HTR-8/SVneo (cell line): ENCODE data around the gene TSFM.

ENCODE experiments used
- DNase-seq: peaks from one replicate; pipeline ENCODE4 v3.0.0; 2011; ENCODE audit warnings: low spot score, mixed read lengths; ENCODE audit not compliant: insufficient read length
- FAIRE-seq: peaks from 2 replicates; lab custom pipeline; 2011; peaks lifted over from hg19 to GRCh38; lab: Jason Lieb, UNC

The TSFM gene

GRCh38 chr12:57775563-57776246, 6.9 kb upstream of the TSFM start:
- DNase-seq (no peak), FAIRE-seq (no peak)

GRCh38 chr12:57776247-57776587, 6.4 kb upstream of the TSFM start:
- DNase-seq (no peak), FAIRE-seq (no peak)

GRCh38 chr12:57777367-57777766, 5.2 kb upstream of the TSFM start:
- DNase-seq, result no peak
- FAIRE-seq, result no peak

- DNase-seq, result no peak
- FAIRE-seq, result no peak
Measured at GRCh38 chr12:57777911-57778310, 4.7 kb upstream of the TSFM start.

GRCh38 chr12:57779736-57780135, 2.9 kb upstream of the TSFM start:
- DNase-seq (no peak), FAIRE-seq (no peak)

- no peak for FAIRE-seq
Measured at GRCh38 chr12:57780284-57780897, 2.2 kb upstream of the TSFM start.

GRCh38 chr12:57781244-57781643, 1.3 kb upstream of the TSFM start:
- FAIRE-seq (no peak), DNase-seq (no peak)

More at GRCh38 chr12:57780284-57780897, 2.2 kb upstream of the TSFM start:
- no peak for DNase-seq

- FAIRE-seq, result no peak
Measured at GRCh38 chr12:57781801-57782200, 786 bp upstream of the TSFM start.

GRCh38 chr12:57782243-57782607, 362 bp upstream of the TSFM start:
- no peak for FAIRE-seq
- no peak for DNase-seq

More at GRCh38 chr12:57781801-57782200, 786 bp upstream of the TSFM start:
- no peak for DNase-seq

GRCh38 chr12:57783466-57783801, 847 bp downstream of the TSFM start:
- DNase-seq (no peak), FAIRE-seq (no peak)

GRCh38 chr12:57783861-57784260, 1.3 kb downstream of the TSFM start:
- no peak for FAIRE-seq
- DNase-seq, result no peak

GRCh38 chr12:57793920-57794319, 11.3 kb downstream of the TSFM start:
- no peak for FAIRE-seq
- DNase-seq, result peak; percentile 45

GRCh38 chr12:57795354-57795753, 12.8 kb downstream of the TSFM start:
- FAIRE-seq, result no peak
- DNase-seq, result no peak

GRCh38 chr12:57796996-57797395, 14.4 kb downstream of the TSFM start:
- DNase-seq (no peak), FAIRE-seq (no peak)

- DNase-seq (no peak), FAIRE-seq (no peak)
Measured at GRCh38 chr12:57797933-57798332, 15.3 kb downstream of the TSFM start.

GRCh38 chr12:57800965-57801364, 18.4 kb downstream of the TSFM start:
- FAIRE-seq, result no peak
- no peak for DNase-seq

- FAIRE-seq (no peak), DNase-seq (no peak)
Measured at GRCh38 chr12:57802607-57803006, 20.0 kb downstream of the TSFM start.

GRCh38 chr12:57803319-57803893, 20.8 kb downstream of the TSFM start:
- peak; percentile 61 for DNase-seq
- FAIRE-seq, result no peak

GRCh38 chr12:57806677-57807076, 24.1 kb downstream of the TSFM start:
- no peak for DNase-seq
- no peak for FAIRE-seq

GRCh38 chr12:57807285-57807684, 24.7 kb downstream of the TSFM start:
- FAIRE-seq (no peak), DNase-seq (no peak)

GRCh38 chr12:57808351-57808750, 25.8 kb downstream of the TSFM start:
- FAIRE-seq, result no peak
- DNase-seq, result no peak

- DNase-seq, result no peak
- FAIRE-seq, result no peak
Measured at GRCh38 chr12:57809425-57809824, 26.8 kb downstream of the TSFM start.
